Spleen (tissue), 13 donors: Measurements from ENCODE around the gene ZBTB48. TPM values are rescaled to one million over a fixed set of nuclear protein-coding genes. Genes with fewer than 3 reads are reported as not detected.

Experiments
- DNase-seq: peaks from one replicate; pipeline ENCODE4 v3.0.0-alpha.2; 2020
- H3K27ac ChIP-seq, 8 donors: fragments of 200-600 bp; sonication (generic) in 7 of 8; 1 replicate in 4 of 8; 2 replicates in 4 of 8; pipeline versions ENCODE4 v1.5.0 to v1.8.0; 2016 to 2021; ENCODE audit warnings: inconsistent platforms in 4 of 8, mild to moderate bottlenecking in 4 of 8, moderate library complexity in 1 of 8
- H3K27me3 ChIP-seq, 7 donors: fragments of 200-600 bp; sonication (generic) in 6 of 7; replicated peaks in 1 of 7; 1 replicate in 4 of 7; 2 replicates in 3 of 7; pipeline versions ENCODE4 v1.5.0 to v1.8.0; 2016 to 2021; ENCODE audit warnings: inconsistent platforms in 3 of 7, mild to moderate bottlenecking in 1 of 7
- H3K36me3 ChIP-seq, 6 donors: fragments of 200-600 bp; sonication (generic) in 5 of 6; 1 replicate in 4 of 6; 2 replicates in 2 of 6; pipeline versions ENCODE4 v1.5.0 to v1.8.0; 2016 to 2021; ENCODE audit warnings: inconsistent platforms in 2 of 6
- H3K4me1 ChIP-seq, 6 donors: fragments of 200-600 bp; sonication (generic) in 5 of 6; 1 replicate in 3 of 6; 2 replicates in 3 of 6; pipeline versions ENCODE4 v1.5.0 to v1.8.0; 2016 to 2021; ENCODE audit warnings: inconsistent platforms in 3 of 6
- H3K4me3 ChIP-seq, 8 donors: fragments of 200-600 bp; sonication (generic) in 7 of 8; 1 replicate in 4 of 8; 2 replicates in 4 of 8; pipeline versions ENCODE4 v1.5.0 to v1.8.0; 2016 to 2021; ENCODE audit warnings: inconsistent platforms in 4 of 8, mild to moderate bottlenecking in 4 of 8, moderate library complexity in 2 of 8
- H3K9me3 ChIP-seq, 8 donors: fragments of 200-600 bp; sonication (generic) in 7 of 8; 1 replicate in 4 of 8; 2 replicates in 4 of 8; pipeline versions ENCODE4 v1.5.0 to v1.8.0; 2016 to 2021; ENCODE audit warnings: inconsistent platforms in 4 of 8
- POLR2A ChIP-seq, 3 donors: fragments of 450-650 bp; IDR thresholded peaks; one replicate each; pipeline ENCODE4 v1.5.1; 2017; ENCODE audit warnings: antibody characterized with exemption in 3 of 3, mild to moderate bottlenecking in 1 of 3
- POLR2AphosphoS5 ChIP-seq, 3 donors: sonication (generic); formaldehyde crosslinking; IDR thresholded peaks; one replicate each; pipeline ENCODE4 v1.5.1; 2017; ENCODE audit warnings: antibody characterized with exemption in 3 of 3
- WGBS, 5 donors: extraction: QIAGEN DNeasy Blood & Tissue Kit in 3 of 5; methylation state at CpG; one replicate each; pipeline versions ENCODE4 v1.1.5 to v1.1.7; 2013 to 2018; 5-methylcytosine and 5-hydroxymethylcytosine counted together
- intact Hi-C: fragments of 100-400 bp; cut with DNase I; formaldehyde crosslinking; loops from one replicate; pipeline ENCODE4 v1.15.0; 2023; ENCODE audit warnings: low total_unique reads
- long read RNA-seq, 2 donors: transcript quantifications; one replicate each; lab custom pipeline, GENCODE V29; 2026
- polyA plus RNA-seq, 3 donors: library from polyadenylated mRNA; stranded (reverse); fragments of 200-250 nt; gene quantifications; one replicate each; pipeline ENCODE4 v1.2.1, GENCODE V29; 2013
- total RNA-seq, 7 donors: library from RNA; depleted of rRNA in 3 of 7; stranded (reverse); fragments of >200 nt in 3 of 7; fragmentation: NEBNext Ultra II Directional in 4 of 7; extraction: Animal tissue kit (Norgen Biotek cat#: 25700) in 4 of 7; gene quantifications; one replicate each; pipeline versions ENCODE4 v1.1.0 to v1.2.1, GENCODE V29; 2016 to 2021
- TF ChIP-seq, protein P1 (sequence below), 11 experiments: fragments of 200-600 bp in 7 of 11; fragments of 450-650 bp in 4 of 11; sonication (generic) in 4 of 11; IDR thresholded peaks in 8 of 11; conservative IDR thresholded peaks in 3 of 11; 1 replicate in 7 of 11; 2 replicates in 4 of 11; pipeline versions ENCODE4 v1.4.0 to v1.8.0; 2016 to 2021; ENCODE audit warnings: antibody characterized with exemption in 11 of 11, inconsistent platforms in 4 of 11, mild to moderate bottlenecking in 1 of 11
- donor health status: healthy with polysubstance abuse.
- donor health status: DM: no; HTN: no; CAD: no; lungs with moderate emphysema.
- donor health status: DM: no; HTN: no; CAD: no.
- donor health status: Bipolar disorder and iron deficiency.
- donor health status: healthy.
- donor health status: DM: no; HTN: no; CAD: no.
- donor health status: DM: yes; HTN: yes; CAD: no.

ZBTB48 gene
- total RNA-seq (10 to 100 TPM; 23.5 to 61.0 (median 48.0) TPM), polyA plus RNA-seq (100 to 1,000 TPM in 1 of 3 donors, 10 to 100 TPM in 2; 53.1 to 131 (median 89.3) TPM)
- long read RNA-seq, donor 1, partial matches to known transcripts, result 0 of 2 reads
- long read RNA-seq, donor 1, other reads (novel, unspliced or antisense), result 0 of 2 reads
- long read RNA-seq, donor 2, partial matches to known transcripts, result 0 of 2 reads
- long read RNA-seq, donor 2, other reads (novel, unspliced or antisense), result 0 of 2 reads

DNA sequence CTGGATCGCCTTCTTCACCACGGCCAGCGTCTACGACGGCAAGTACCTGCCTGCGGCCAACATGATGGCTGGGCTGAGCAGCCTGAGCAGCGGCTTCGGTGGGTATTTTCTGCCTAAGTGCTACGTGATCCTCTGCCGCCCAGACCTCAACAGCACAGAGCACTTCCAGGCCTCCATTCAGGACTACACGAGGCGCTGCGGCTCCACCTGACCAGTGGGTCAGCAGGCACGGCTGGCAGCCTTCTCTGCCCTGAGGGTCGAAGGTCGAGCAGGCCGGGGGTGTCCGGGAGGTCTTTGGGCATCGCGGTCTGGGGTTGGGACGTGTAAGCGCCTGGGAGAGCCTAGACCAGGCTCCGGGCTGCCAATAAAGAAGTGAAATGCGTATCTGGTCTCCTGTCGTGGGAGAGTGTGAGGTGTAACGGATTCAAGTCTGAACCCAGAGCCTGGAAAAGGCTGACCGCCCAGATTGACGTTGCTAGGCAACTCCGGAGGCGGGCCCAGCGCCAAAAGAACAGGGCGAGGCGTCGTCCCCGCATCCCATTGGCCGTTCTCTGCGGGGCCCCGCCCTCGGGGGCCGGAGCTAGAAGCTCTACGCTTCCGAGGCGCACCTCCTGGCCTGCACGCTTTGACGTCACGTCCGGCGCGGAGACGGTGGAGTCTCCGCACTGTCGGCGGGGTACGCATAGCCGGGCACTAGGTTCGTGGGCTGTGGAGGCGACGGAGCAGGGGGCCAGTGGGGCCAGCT, at the start of gene ZBTB48:
TSS of gene ZBTB48 (plus strand) at position 621 of the 745 bp plus-strand sequence. CDS start 616 bp downstream, outside the sequence.
- DNase-seq, result peak; percentile 100
- Histone ChIP-seq H3K9me3 (no peaks in the 10 kb centered on the region), H3K4me3 (peak within 1 kb of the TSS; percentile 73 to 92 (median 88)), H3K27ac (peak within 1 kb of the TSS; percentile 86 to 98 (median 95)), H3K4me1 (peaks cover 18 to 57% (median 44%) of the 10 kb centered on the region in 6 donors), H3K36me3 (no peaks in the 10 kb centered on the region), H3K27me3 (no peaks in the 10 kb centered on the region)
- TF ChIP-seq, protein P1, sequence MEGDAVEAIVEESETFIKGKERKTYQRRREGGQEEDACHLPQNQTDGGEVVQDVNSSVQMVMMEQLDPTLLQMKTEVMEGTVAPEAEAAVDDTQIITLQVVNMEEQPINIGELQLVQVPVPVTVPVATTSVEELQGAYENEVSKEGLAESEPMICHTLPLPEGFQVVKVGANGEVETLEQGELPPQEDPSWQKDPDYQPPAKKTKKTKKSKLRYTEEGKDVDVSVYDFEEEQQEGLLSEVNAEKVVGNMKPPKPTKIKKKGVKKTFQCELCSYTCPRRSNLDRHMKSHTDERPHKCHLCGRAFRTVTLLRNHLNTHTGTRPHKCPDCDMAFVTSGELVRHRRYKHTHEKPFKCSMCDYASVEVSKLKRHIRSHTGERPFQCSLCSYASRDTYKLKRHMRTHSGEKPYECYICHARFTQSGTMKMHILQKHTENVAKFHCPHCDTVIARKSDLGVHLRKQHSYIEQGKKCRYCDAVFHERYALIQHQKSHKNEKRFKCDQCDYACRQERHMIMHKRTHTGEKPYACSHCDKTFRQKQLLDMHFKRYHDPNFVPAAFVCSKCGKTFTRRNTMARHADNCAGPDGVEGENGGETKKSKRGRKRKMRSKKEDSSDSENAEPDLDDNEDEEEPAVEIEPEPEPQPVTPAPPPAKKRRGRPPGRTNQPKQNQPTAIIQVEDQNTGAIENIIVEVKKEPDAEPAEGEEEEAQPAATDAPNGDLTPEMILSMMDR (IDR thresholded peaks at IDR 0.05 in 8 of 11, conservative IDR thresholded peaks at IDR 0.05 in 3 of 11), result peak in 3 of 11 experiments; percentile 20 to 32 (median 22)
- TF ChIP-seq POLR2AphosphoS5 (IDR thresholded peaks at IDR 0.05) (peak; percentile 99), POLR2A (IDR thresholded peaks at IDR 0.05) (peak; percentile 47 to 90 (median 84))
- WGBS, 5 donors, result 14 to 21% (median 19%) methylated on average over 50 to 58 of the region's 58 CpGs
- intact Hi-C loops, result loop anchor here (10.0 kb wide), 1 partner anchor 45 kb away; the partner anchor contains the start of gene THAP3

DNA sequence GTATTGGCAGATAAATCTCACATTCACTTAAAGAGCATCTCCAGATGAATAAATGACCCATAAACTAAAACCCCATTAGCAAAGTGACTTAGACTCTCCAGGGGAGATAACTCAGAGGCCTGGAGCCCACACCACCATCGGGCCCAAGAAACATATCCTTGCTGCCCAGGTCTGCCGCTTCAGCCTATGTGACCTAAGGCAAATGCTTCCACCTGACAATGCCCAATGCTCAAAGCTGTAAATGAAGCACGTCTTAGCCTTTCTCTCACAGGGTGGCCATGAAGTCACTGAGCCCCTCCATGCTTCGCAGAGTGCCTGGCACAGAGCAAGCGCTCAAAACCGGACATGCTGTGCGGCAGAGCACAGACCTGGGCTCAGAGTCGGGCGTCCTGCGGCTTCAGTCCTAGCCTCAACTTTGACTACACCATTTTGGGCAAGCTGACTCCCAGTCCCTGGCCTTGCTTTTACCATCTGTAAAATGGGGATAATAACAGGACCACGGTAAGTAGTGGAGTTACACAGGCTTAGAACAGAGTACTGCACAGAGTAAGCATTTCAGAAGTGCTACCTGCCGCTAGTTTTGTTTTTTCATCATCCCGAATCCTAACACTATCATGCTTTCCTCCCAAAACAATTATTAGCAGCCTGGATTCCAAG, 49.2 kb upstream of the ZBTB48 start:
- Histone ChIP-seq H3K4me3 (no peak overlapping the region), H3K27me3 (no peaks in the 10 kb centered on the region), H3K9me3 (no peaks in the 10 kb centered on the region), H3K27ac (no peak overlapping the region), H3K4me1 (peaks cover 0 to 30% (median 9%) of the 10 kb centered on the region in 6 donors), H3K36me3 (peaks cover 14 to 100% (median 80%) of the 10 kb centered on the region in 6 donors)
- DNase-seq, result no peak
- WGBS, 5 donors, result 95 to 97% (median 96%) methylated on average over 13 of the region's 13 CpGs
- intact Hi-C loops, result no loop called here
- TF ChIP-seq, protein P1 (IDR thresholded peaks at IDR 0.05 in 8 of 11, conservative IDR thresholded peaks at IDR 0.05 in 3 of 11), result no peak
- no peak for TF ChIP-seq POLR2AphosphoS5 (IDR thresholded peaks at IDR 0.05)
- TF ChIP-seq POLR2A (IDR thresholded peaks at IDR 0.05), result no peak

DNA sequence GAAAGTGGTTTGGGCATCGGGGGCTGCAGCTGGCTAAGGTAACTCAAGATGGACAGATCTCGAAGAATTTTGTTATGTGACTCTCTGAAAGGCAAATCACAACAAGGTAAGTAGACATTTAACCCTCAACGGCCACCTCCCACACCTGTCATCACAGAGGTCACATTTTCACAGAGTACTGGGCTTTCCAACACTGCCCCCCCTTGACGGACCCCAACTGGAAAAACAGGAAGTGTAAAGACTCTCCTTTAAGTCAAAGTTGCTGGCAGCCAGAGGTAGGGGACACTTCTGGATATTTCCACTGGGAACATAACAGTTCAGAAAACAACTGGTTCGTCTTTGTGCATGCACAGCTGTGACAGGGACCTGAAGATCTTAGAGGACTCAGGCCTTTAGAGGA, 47.8 kb upstream of the ZBTB48 start:
- TF ChIP-seq POLR2A (IDR thresholded peaks at IDR 0.05), result no peak
- TF ChIP-seq POLR2AphosphoS5 (IDR thresholded peaks at IDR 0.05), result no peak
- TF ChIP-seq, protein P1 (IDR thresholded peaks at IDR 0.05 in 8 of 11, conservative IDR thresholded peaks at IDR 0.05 in 3 of 11), result no peak
- Histone ChIP-seq H3K27me3 (no peaks in the 10 kb centered on the region), H3K4me3 (no peak overlapping the region), H3K27ac (no peak overlapping the region), H3K9me3 (no peaks in the 10 kb centered on the region), H3K4me1 (peaks cover 0 to 31% (median 14%) of the 10 kb centered on the region in 6 donors), H3K36me3 (peaks cover 14 to 99% (median 69%) of the 10 kb centered on the region in 6 donors)
- 86 to 94% (median 88%) methylated on average over 5 of the region's 5 CpGs for WGBS, 5 donors
- intact Hi-C loops, result no loop called here
- DNase-seq, result no peak
